Tibial nerve (tissue), 4 donors: ENCODE results near the gene EFCAB6. TPM values are rescaled to one million over a fixed set of nuclear protein-coding genes. Genes with fewer than 3 reads are reported as not detected.

ENCODE experiments used
- DNase-seq, 2 donors: peaks; one replicate each; pipeline ENCODE4 v3.0.0-alpha.2; 2019; ENCODE audit warnings: low spot score in 2 of 2
- H3K27ac ChIP-seq, 4 donors: fragments of 200-600 bp; sonication (generic) in 3 of 4; one replicate each; pipeline ENCODE4 v1.5.1; 2017 to 2019; ENCODE audit warnings: mild to moderate bottlenecking in 1 of 4
- H3K27me3 ChIP-seq, 2 donors: fragments of 200-600 bp; sonication (generic) in 1 of 2; one replicate each; pipeline versions ENCODE4 v1.5.1 to v1.6.0; 2017 to 2019
- H3K36me3 ChIP-seq, 3 donors: fragments of 200-600 bp; sonication (generic); one replicate each; pipeline ENCODE4 v1.5.1; 2018 to 2019
- H3K4me1 ChIP-seq, 4 donors: fragments of 200-600 bp; sonication (generic) in 3 of 4; one replicate each; pipeline ENCODE4 v1.5.1; 2017 to 2019
- H3K4me3 ChIP-seq, 4 donors: fragments of 200-600 bp; sonication (generic) in 3 of 4; one replicate each; pipeline ENCODE4 v1.5.1; 2017 to 2019; ENCODE audit warnings: mild to moderate bottlenecking in 1 of 4, moderate library complexity in 1 of 4
- H3K9me3 ChIP-seq, 4 donors: fragments of 200-600 bp; sonication (generic) in 3 of 4; one replicate each; pipeline ENCODE4 v1.5.1; 2017 to 2019
- EP300 ChIP-seq, 2 donors: sonication (generic); formaldehyde crosslinking; IDR thresholded peaks; one replicate each; pipeline ENCODE4 v1.6.1; 2017; ENCODE audit warnings: antibody characterized with exemption in 2 of 2, mild to moderate bottlenecking in 1 of 2
- POLR2A ChIP-seq, 2 donors: fragments of 450-650 bp; IDR thresholded peaks; one replicate each; pipeline ENCODE4 v1.6.1; 2017; ENCODE audit warnings: antibody characterized with exemption in 2 of 2, mild to moderate bottlenecking in 2 of 2, moderate library complexity in 2 of 2
- WGBS, 2 donors: methylation state at CpG; one replicate each; pipeline ENCODE4 v1.1.5; 2018; 5-methylcytosine and 5-hydroxymethylcytosine counted together
- total RNA-seq, 4 donors: library from RNA; depleted of rRNA; stranded (reverse); fragments of >200 nt; gene quantifications; one replicate each; pipeline ENCODE4 v1.1.0, GENCODE V29; 2016
- TF ChIP-seq, protein P1 (sequence below), 5 experiments: fragments of 200-600 bp in 3 of 5; fragments of 450-650 bp in 2 of 5; sonication (generic) in 3 of 5; IDR thresholded peaks; one replicate each; pipeline ENCODE4 v1.5.1; 2016 to 2019; ENCODE audit warnings: antibody characterized with exemption in 5 of 5, mild to moderate bottlenecking in 3 of 5, moderate library complexity in 2 of 5

Gene EFCAB6
- total RNA-seq, 4 donors from 2014 or later: 3.3 to 9.2 (median 6.8) TPM

DNA sequence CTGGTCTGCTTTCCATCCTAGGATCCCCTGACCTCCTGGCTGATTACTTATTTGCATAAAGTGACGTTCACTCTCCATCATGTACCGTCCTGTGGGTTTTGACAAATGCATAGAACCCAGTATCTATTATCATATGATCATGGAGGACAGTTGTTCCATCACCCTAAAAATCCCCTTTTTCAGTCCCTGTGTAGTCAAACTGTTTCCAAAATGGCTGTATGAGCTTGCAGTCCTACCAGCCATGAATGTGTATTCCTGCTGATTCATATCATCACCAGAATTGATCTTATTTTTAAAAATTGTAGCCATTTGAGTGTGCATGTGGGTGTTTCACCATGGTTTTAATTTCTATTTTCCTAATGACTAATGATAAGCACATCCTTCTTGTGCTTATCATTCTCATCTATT, 291.5 kb downstream of the EFCAB6 start:
- no peak for DNase-seq
- no peaks in the 10 kb centered on the region for H3K36me3 ChIP-seq
- no peak overlapping the region for H3K27ac ChIP-seq
- H3K9me3 ChIP-seq: no peaks in the 10 kb centered on the region
- H3K4me1 ChIP-seq: no peaks in the 10 kb centered on the region
- 45 to 69% methylated on average over 2 of the region's 2 CpGs for WGBS, 2 donors
- no peak overlapping the region for H3K4me3 ChIP-seq
- TF ChIP-seq, protein P1, sequence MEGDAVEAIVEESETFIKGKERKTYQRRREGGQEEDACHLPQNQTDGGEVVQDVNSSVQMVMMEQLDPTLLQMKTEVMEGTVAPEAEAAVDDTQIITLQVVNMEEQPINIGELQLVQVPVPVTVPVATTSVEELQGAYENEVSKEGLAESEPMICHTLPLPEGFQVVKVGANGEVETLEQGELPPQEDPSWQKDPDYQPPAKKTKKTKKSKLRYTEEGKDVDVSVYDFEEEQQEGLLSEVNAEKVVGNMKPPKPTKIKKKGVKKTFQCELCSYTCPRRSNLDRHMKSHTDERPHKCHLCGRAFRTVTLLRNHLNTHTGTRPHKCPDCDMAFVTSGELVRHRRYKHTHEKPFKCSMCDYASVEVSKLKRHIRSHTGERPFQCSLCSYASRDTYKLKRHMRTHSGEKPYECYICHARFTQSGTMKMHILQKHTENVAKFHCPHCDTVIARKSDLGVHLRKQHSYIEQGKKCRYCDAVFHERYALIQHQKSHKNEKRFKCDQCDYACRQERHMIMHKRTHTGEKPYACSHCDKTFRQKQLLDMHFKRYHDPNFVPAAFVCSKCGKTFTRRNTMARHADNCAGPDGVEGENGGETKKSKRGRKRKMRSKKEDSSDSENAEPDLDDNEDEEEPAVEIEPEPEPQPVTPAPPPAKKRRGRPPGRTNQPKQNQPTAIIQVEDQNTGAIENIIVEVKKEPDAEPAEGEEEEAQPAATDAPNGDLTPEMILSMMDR (IDR thresholded peaks at IDR 0.05): no peak
- H3K27me3 ChIP-seq: no peaks in the 10 kb centered on the region

DNA sequence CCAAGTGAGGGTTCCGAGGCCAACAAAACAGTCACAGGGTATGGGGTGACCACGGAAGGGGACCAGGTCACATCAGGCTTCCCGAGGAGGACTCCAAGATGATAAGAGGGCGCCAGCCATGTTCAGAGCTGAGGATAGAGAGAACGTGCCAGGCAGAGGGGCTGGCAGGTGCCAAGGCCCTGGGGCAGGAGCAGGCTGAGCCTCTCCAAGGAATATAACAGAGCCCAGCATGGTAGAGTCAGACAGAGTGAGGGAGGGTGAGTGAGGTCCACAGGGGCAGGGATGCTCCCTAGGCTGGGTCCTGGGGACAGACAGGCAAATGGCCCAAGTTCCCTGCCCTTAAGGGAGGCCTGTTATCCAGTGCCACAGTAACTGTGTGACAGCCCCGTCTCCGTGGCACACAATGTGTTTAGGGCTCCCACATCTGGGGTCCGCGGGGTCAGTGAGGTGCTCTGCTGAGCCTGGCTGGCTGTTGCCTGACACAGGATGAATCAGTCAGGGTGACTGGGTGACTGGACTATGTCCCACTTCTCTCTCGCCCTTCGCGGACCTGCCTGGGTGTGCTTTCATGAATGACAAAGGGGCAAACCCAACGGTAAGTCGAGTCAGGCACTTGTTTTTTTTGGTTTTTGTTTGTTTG, 295.0 kb downstream of the EFCAB6 start:
- Histone ChIP-seq H3K27me3 (no peaks in the 10 kb centered on the region), H3K27ac (no peak overlapping the region), H3K36me3 (no peaks in the 10 kb centered on the region), H3K4me3 (no peak overlapping the region), H3K4me1 (no peaks in the 10 kb centered on the region), H3K9me3 (no peaks in the 10 kb centered on the region)
- 82 to 86% methylated on average over 14 of the region's 14 CpGs for WGBS, 2 donors
- no peak for DNase-seq
- no peak for TF ChIP-seq POLR2A (IDR thresholded peaks at IDR 0.05)
- TF ChIP-seq, protein P1 (IDR thresholded peaks at IDR 0.05): no peak
- TF ChIP-seq EP300 (IDR thresholded peaks at IDR 0.05): no peak

DNA sequence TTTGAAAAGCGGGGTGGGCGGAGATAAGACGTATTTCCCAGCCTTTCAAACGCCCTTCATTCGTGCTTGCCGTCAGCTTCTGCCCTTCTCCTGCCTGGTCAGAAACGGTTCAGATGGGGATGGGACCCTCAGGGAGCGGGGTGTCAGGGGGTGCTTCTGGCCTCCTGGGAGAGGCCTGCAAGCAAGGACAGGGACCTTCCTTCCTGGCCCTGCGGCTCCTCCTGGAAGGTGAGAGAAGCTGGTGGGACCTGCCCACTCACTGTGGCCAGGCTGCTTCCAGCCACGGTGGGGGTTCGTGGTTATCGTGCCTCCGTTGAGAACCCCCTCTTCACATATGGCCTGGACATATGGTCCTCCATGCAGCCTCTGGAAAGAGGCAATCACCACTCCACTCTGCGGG, 295.7 kb downstream of the EFCAB6 start:
- Histone ChIP-seq H3K36me3 (no peaks in the 10 kb centered on the region), H3K4me3 (no peak overlapping the region), H3K27ac (no peak overlapping the region), H3K27me3 (no peaks in the 10 kb centered on the region), H3K4me1 (no peaks in the 10 kb centered on the region), H3K9me3 (no peaks in the 10 kb centered on the region)
- 81 to 83% methylated on average over 14 of the region's 14 CpGs for WGBS, 2 donors
- TF ChIP-seq EP300 (IDR thresholded peaks at IDR 0.05) (no peak), POLR2A (IDR thresholded peaks at IDR 0.05) (no peak)
- TF ChIP-seq, protein P1 (IDR thresholded peaks at IDR 0.05): no peak
- DNase-seq: no peak

DNA sequence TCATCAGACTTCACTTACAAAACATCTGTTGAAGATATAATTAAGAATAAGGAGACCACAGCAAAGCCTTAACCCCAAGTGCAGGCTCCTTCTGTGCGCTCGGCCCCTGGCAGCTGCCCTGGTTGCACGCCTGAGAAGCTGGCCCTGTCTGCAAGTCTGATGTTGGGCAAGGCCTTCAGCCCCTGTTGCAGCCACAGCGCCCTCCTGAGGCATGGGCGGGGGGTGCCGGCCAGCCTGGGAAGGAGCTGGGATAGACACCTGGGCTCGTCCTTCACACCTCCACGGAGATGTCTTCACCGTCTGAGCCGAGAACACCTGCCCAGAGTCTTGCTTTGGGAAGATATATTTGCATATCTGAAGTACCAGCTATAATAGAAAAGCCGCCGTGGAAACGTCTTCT, 296.2 kb downstream of the EFCAB6 start:
- no peaks in the 10 kb centered on the region for H3K9me3 ChIP-seq
- H3K4me3 ChIP-seq: no peak overlapping the region
- H3K27me3 ChIP-seq: no peaks in the 10 kb centered on the region
- H3K36me3 ChIP-seq: no peaks in the 10 kb centered on the region
- no peaks in the 10 kb centered on the region for H3K4me1 ChIP-seq
- TF ChIP-seq EP300 (IDR thresholded peaks at IDR 0.05) (no peak), POLR2A (IDR thresholded peaks at IDR 0.05) (no peak)
- TF ChIP-seq, protein P1 (IDR thresholded peaks at IDR 0.05): no peak
- no peak for DNase-seq
- 63 to 71% methylated on average over 10 to 13 of the region's 13 CpGs for WGBS, 2 donors
- H3K27ac ChIP-seq: no peak overlapping the region

DNA sequence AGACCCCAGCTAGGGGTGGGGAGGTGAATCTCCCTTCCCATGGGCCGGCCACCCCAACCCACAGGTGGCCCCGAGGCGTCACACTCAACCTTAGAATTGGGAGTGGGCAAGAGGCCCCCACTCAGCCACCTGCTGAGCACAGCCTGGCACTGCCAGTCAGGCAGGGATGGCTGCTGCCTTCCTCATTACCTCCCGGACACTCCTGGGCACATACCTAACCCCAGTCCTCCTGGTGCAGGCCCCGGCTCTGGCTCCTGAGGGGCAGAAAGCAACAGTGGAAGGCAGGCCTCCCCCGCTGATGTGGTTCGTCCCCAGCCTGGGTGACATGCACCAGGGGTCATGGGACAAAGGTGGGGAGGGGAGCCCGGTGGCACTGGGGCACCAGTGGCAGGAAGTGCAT, 296.7 kb downstream of the EFCAB6 start:
- no peak overlapping the region for H3K4me3 ChIP-seq
- H3K27ac ChIP-seq: no peak overlapping the region
- DNase-seq: no peak
- TF ChIP-seq, protein P1 (IDR thresholded peaks at IDR 0.05): no peak
- TF ChIP-seq EP300 (IDR thresholded peaks at IDR 0.05) (no peak), POLR2A (IDR thresholded peaks at IDR 0.05) (no peak)
- H3K36me3 ChIP-seq: no peaks in the 10 kb centered on the region
- no peaks in the 10 kb centered on the region for H3K9me3 ChIP-seq
- no peaks in the 10 kb centered on the region for H3K4me1 ChIP-seq
- H3K27me3 ChIP-seq: no peaks in the 10 kb centered on the region
- WGBS, 2 donors: 77 to 86% methylated on average over 8 of the region's 8 CpGs
